HL-60 (cell line): Measurements from ENCODE around the gene NDUFA13.

ENCODE experiments used
- DNase-seq, 2 experiments: peaks; one replicate each; pipeline ENCODE4 v3.0.0-alpha.2; 2010 to 2020; ENCODE audit warnings: low read depth in 1 of 2, low spot score in 1 of 2
- H3K27ac ChIP-seq: fragments of 250-450 bp; sonication (Bioruptor Pico); replicated peaks from 2 replicates; pipeline ENCODE4 v1.5.1; 2020; ENCODE audit warnings: mild to moderate bottlenecking, moderate library complexity
- H3K27me3 ChIP-seq: fragments of 250-450 bp; sonication (Bioruptor Pico); 2 replicates; pipeline ENCODE4 v1.5.1; 2021; ENCODE audit warnings: mild to moderate bottlenecking, moderate library complexity; ENCODE audit not compliant: insufficient read depth, poor library complexity, severe bottlenecking
- H3K4me3 ChIP-seq: replicated peaks from 2 replicates; pipeline ENCODE4 v1.5.1; 2011; ENCODE audit warnings: mild to moderate bottlenecking, control low read depth, low read length; ENCODE audit not compliant: insufficient read depth
- CTCF ChIP-seq: IDR thresholded peaks from one replicate; pipeline ENCODE4 v1.5.1; 2011; ENCODE audit warnings: low read length, control low read depth, inconsistent platforms; ENCODE audit not compliant: insufficient read depth
- GABPA ChIP-seq: IDR thresholded peaks from 2 replicates; pipeline ENCODE4 v1.6.1; 2012; ENCODE audit warnings: low read depth
- POLR2AphosphoS5 ChIP-seq: IDR thresholded peaks from 2 replicates; pipeline ENCODE4 v1.6.1; 2012; ENCODE audit warnings: low read depth
- REST ChIP-seq: IDR thresholded peaks from 2 replicates; pipeline ENCODE4 v1.6.1; 2012; ENCODE audit warnings: low read depth; ENCODE audit not compliant: insufficient replicate concordance
- SPI1 ChIP-seq: IDR thresholded peaks from 2 replicates; pipeline ENCODE4 v1.6.1; 2012; ENCODE audit warnings: low read depth, mild to moderate bottlenecking, borderline replicate concordance

NDUFA13 gene

GRCh38 chr19:19553670-19554069 is 37.6 kb downstream of the NDUFA13 start:
- DNase-seq: no peak
- Histone ChIP-seq H3K27ac (no peak overlapping the region), H3K27me3 (no peaks in the 10 kb centered on the region), H3K4me3 (no peak overlapping the region)
- TF ChIP-seq SPI1: no peak
- no peak for TF ChIP-seq POLR2AphosphoS5
- no peak for TF ChIP-seq REST
- no peak for TF ChIP-seq GABPA
- TF ChIP-seq CTCF: no peak

GRCh38 chr19:19554074-19555023 is 38.3 kb downstream of the NDUFA13 start:
- no peak for TF ChIP-seq SPI1
- TF ChIP-seq REST: no peak
- no peak for TF ChIP-seq POLR2AphosphoS5
- TF ChIP-seq CTCF: peak; percentile 78
- no peak for TF ChIP-seq GABPA
- no peak overlapping the region for H3K4me3 ChIP-seq
- DNase-seq: peak in 1 of 2 experiments; percentile 45
- H3K27me3 ChIP-seq: no peaks in the 10 kb centered on the region
- H3K27ac ChIP-seq: no peak overlapping the region

DNA sequence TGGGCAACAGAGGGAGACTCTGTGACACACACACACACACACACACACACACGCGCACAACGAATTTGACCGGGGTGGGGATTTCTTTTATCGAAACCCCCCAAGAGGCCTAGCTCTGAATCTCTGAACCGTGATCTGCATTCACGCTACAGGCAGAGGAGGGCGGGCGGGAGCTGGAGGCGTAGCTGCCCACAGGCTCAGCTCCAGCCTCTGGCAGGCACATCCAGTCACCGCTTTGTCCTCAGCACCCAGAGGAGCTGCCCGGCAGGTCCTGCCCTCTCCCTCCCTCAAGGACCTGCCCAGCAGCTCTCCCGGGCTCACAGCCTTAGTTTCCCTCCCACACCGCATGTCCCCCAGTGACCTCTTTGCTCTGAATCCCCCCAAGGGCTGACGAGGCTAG is 42.0 kb downstream of the NDUFA13 start:
- TF ChIP-seq GABPA: no peak

DNA sequence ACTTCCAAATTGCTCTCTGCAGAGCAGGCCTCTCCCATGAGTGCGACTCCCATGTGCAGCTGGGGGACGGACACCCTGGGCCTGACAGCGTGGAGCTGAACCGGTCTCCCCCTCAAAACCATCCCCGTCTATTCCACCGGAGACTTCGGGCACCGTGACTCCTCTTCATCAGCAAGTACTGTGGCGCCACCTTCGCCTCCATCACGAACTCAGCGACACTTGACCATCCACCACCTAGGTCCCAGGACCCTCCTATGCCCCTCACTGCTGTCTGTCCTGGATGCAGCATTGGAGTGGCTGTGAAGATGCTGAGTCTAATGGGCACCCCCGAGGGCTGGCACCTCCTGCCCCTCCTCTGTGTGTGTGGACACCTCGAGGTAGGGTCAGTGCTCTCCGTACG is 42.6 kb downstream of the NDUFA13 start:
- TF ChIP-seq GABPA (no peak), CTCF (no peak), REST (no peak), SPI1 (no peak)
- Histone ChIP-seq H3K27me3 (no peaks in the 10 kb centered on the region), H3K27ac (no peak overlapping the region), H3K4me3 (no peak overlapping the region)
- no peak for DNase-seq

More for the DNA sequence above, 42.0 kb downstream of the NDUFA13 start:
- DNase-seq: no peak
- Histone ChIP-seq H3K4me3 (no peak overlapping the region), H3K27me3 (no peaks in the 10 kb centered on the region), H3K27ac (no peak overlapping the region)
